Measurements from ENCODE around the gene EDAR. TPM values are rescaled to one million over a fixed set of nuclear protein-coding genes. Genes with fewer than 3 reads are reported as not detected.

The EDAR gene
- polyA plus RNA-seq, 3 donors from 2014 or later, result not detected

- Mint-ChIP-seq H3K9me3 (no peaks in the 10 kb centered on the region), H3K36me3 (peaks cover 0 to 9% (median 0%) of the 10 kb centered on the region in 3 donors), H3K4me3 (no peak overlapping the region), H3K27me3 (ENCODE audit: low read depth in 3 of 3) (peaks cover 0 to 13% (median 2%) of the 10 kb centered on the region in 3 donors), H3K27ac (no peak overlapping the region), H3K4me1 (no peaks in the 10 kb centered on the region)
- no peak for DNase-seq
Observed at GRCh38 chr2:109018452-109018851, 29.4 kb upstream of the EDAR start.

GRCh38 chr2:109017017-109017416, 28.0 kb upstream of the EDAR start:
- no peak for DNase-seq
- H3K4me1 Mint-ChIP-seq, result no peaks in the 10 kb centered on the region
- H3K36me3 Mint-ChIP-seq, result peaks cover 0 to 9% (median 0%) of the 10 kb centered on the region in 3 donors
- H3K4me3 Mint-ChIP-seq, result no peak overlapping the region
- H3K9me3 Mint-ChIP-seq, result no peaks in the 10 kb centered on the region
- H3K27me3 Mint-ChIP-seq (ENCODE audit: low read depth in 3 of 3), result peaks cover 0 to 13% (median 2%) of the 10 kb centered on the region in 3 donors
- H3K27ac Mint-ChIP-seq, result no peak overlapping the region

- Mint-ChIP-seq H3K4me3 (no peak overlapping the region), H3K4me1 (no peaks in the 10 kb centered on the region), H3K36me3 (peaks cover 0 to 6% (median 0%) of the 10 kb centered on the region in 3 donors), H3K9me3 (no peaks in the 10 kb centered on the region), H3K27me3 (ENCODE audit: low read depth in 3 of 3) (peaks cover 0 to 13% (median 2%) of the 10 kb centered on the region in 3 donors), H3K27ac (no peak overlapping the region)
- DNase-seq, result no peak
Observed at GRCh38 chr2:109016376-109016775, 27.4 kb upstream of the EDAR start.

GRCh38 chr2:109014476-109014875, 25.5 kb upstream of the EDAR start:
- no peak for DNase-seq
- H3K27me3 Mint-ChIP-seq (ENCODE audit: low read depth in 3 of 3), result peaks cover 1 to 13% (median 3%) of the 10 kb centered on the region in 3 donors
- no peak overlapping the region for H3K27ac Mint-ChIP-seq
- no peaks in the 10 kb centered on the region for H3K4me1 Mint-ChIP-seq
- no peaks in the 10 kb centered on the region for H3K36me3 Mint-ChIP-seq
- H3K4me3 Mint-ChIP-seq, result no peak overlapping the region
- no peaks in the 10 kb centered on the region for H3K9me3 Mint-ChIP-seq

GRCh38 chr2:109013051-109013450, 24.0 kb upstream of the EDAR start:
- Mint-ChIP-seq H3K9me3 (no peaks in the 10 kb centered on the region), H3K4me3 (no peak overlapping the region), H3K4me1 (no peaks in the 10 kb centered on the region), H3K27me3 (ENCODE audit: low read depth in 3 of 3) (peaks cover 1 to 9% (median 3%) of the 10 kb centered on the region in 3 donors), H3K27ac (no peak overlapping the region), H3K36me3 (no peaks in the 10 kb centered on the region)
- no peak for DNase-seq

GRCh38 chr2:109009920-109010610, 21.0 kb upstream of the EDAR start:
- no peaks in the 10 kb centered on the region for H3K4me1 Mint-ChIP-seq
- no peak for DNase-seq
- peaks cover 0 to 2% (median 1%) of the 10 kb centered on the region in 3 donors for H3K27me3 Mint-ChIP-seq (ENCODE audit: low read depth in 3 of 3)
- no peak overlapping the region for H3K27ac Mint-ChIP-seq
- no peak overlapping the region for H3K4me3 Mint-ChIP-seq
- H3K36me3 Mint-ChIP-seq, result no peaks in the 10 kb centered on the region
- no peaks in the 10 kb centered on the region for H3K9me3 Mint-ChIP-seq

- DNase-seq, result no peak
- Mint-ChIP-seq H3K27me3 (ENCODE audit: low read depth in 3 of 3) (peaks cover 0 to 2% (median 1%) of the 10 kb centered on the region in 3 donors), H3K27ac (no peak overlapping the region), H3K9me3 (no peaks in the 10 kb centered on the region), H3K36me3 (no peaks in the 10 kb centered on the region), H3K4me3 (no peak overlapping the region), H3K4me1 (no peaks in the 10 kb centered on the region)
Observed at GRCh38 chr2:109006971-109007370, 18.0 kb upstream of the EDAR start.

- peaks cover 0 to 1% (median under 1%) of the 10 kb centered on the region in 3 donors for H3K27me3 Mint-ChIP-seq (ENCODE audit: low read depth in 3 of 3)
- no peak for DNase-seq
- no peaks in the 10 kb centered on the region for H3K36me3 Mint-ChIP-seq
- H3K4me1 Mint-ChIP-seq, result no peaks in the 10 kb centered on the region
- H3K4me3 Mint-ChIP-seq, result no peak overlapping the region
- no peak overlapping the region for H3K27ac Mint-ChIP-seq
- no peaks in the 10 kb centered on the region for H3K9me3 Mint-ChIP-seq
Observed at GRCh38 chr2:109005686-109006204, 16.7 kb upstream of the EDAR start.

GRCh38 chr2:109001201-109001600, 12.2 kb upstream of the EDAR start:
- H3K4me3 Mint-ChIP-seq, result no peak overlapping the region

GRCh38 chr2:109000738-109001137, 11.7 kb upstream of the EDAR start:
- Mint-ChIP-seq H3K27ac (no peak overlapping the region), H3K9me3 (no peaks in the 10 kb centered on the region), H3K4me3 (no peak overlapping the region), H3K4me1 (no peaks in the 10 kb centered on the region), H3K27me3 (ENCODE audit: low read depth in 3 of 3) (peaks cover 0 to 2% (median 2%) of the 10 kb centered on the region in 3 donors), H3K36me3 (no peaks in the 10 kb centered on the region)
- DNase-seq, result no peak

More at GRCh38 chr2:109001201-109001600, 12.2 kb upstream of the EDAR start:
- no peaks in the 10 kb centered on the region for H3K9me3 Mint-ChIP-seq
- peaks cover 0 to 2% (median 2%) of the 10 kb centered on the region in 3 donors for H3K27me3 Mint-ChIP-seq (ENCODE audit: low read depth in 3 of 3)
- no peaks in the 10 kb centered on the region for H3K4me1 Mint-ChIP-seq
- H3K36me3 Mint-ChIP-seq, result no peaks in the 10 kb centered on the region
- no peak for DNase-seq
- H3K27ac Mint-ChIP-seq, result no peak overlapping the region

- Mint-ChIP-seq H3K4me3 (no peak overlapping the region), H3K9me3 (no peaks in the 10 kb centered on the region), H3K36me3 (no peaks in the 10 kb centered on the region), H3K27me3 (ENCODE audit: low read depth in 3 of 3) (peaks cover 0 to 2% (median 2%) of the 10 kb centered on the region in 3 donors), H3K27ac (no peak overlapping the region), H3K4me1 (no peaks in the 10 kb centered on the region)
- no peak for DNase-seq
Observed at GRCh38 chr2:108998911-108999310, 9.9 kb upstream of the EDAR start.

- H3K9me3 Mint-ChIP-seq, result no peaks in the 10 kb centered on the region
- H3K36me3 Mint-ChIP-seq, result no peaks in the 10 kb centered on the region
- no peak overlapping the region for H3K27ac Mint-ChIP-seq
- no peak for DNase-seq
- H3K4me3 Mint-ChIP-seq, result no peak overlapping the region
- no peaks in the 10 kb centered on the region for H3K4me1 Mint-ChIP-seq
- peaks cover 0 to 2% (median 1%) of the 10 kb centered on the region in 3 donors for H3K27me3 Mint-ChIP-seq (ENCODE audit: low read depth in 3 of 3)
Observed at GRCh38 chr2:108994178-108994577, 5.2 kb upstream of the EDAR start.

GRCh38 chr2:108993095-108993937, 4.3 kb upstream of the EDAR start:
- H3K36me3 Mint-ChIP-seq, result no peaks in the 10 kb centered on the region
- no peaks in the 10 kb centered on the region for H3K9me3 Mint-ChIP-seq
- peaks cover 0 to 2% (median 1%) of the 10 kb centered on the region in 3 donors for H3K27me3 Mint-ChIP-seq (ENCODE audit: low read depth in 3 of 3)
- no peak overlapping the region for H3K27ac Mint-ChIP-seq
- DNase-seq, result no peak
- no peak overlapping the region for H3K4me3 Mint-ChIP-seq
- H3K4me1 Mint-ChIP-seq, result no peaks in the 10 kb centered on the region

All from immature natural killer cell (primary cell).